ENCODE results near the gene SCUBE1.

SCUBE1 gene

DNA sequence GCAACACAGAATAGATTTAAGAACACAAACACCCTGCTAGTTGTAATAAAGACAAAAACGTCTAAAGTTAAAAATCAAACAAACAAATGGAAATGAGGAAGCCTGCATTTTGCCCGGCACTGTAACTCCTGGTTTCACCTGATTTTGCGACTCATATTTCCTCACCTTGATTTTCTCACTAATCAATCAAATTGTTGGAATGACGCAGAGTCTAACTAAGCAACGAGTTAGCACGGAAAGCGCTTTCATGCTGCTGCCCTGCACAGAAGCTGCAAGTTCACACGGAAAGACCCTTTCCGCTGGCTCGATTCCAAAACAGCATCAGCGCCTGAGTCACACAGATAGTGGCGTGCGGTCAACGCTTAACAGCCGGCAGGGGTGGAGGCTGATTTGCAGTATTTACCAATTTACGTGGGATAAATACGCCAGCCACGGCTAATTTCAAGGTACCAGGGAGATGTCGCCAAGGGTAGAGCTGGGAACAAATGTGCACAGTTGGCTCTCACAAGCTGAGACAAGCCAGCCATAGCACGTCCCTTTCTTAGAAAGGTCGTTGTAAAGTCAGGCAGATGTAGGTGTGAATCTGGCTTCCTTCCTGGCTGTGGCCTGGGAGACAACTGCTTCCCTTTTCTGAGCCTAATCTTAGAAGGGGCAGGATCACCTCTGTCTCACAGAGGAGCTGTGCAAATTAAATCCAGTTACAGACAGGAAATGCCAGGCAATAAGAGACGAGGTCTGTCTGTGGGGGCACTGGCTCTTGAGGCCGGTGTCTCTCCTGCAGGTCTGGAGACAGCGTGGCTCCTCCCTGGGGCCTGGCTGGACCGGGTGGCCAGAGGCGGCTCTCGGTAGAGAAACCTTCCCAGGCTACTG, 79.3 kb downstream of the SCUBE1 start:
- DNase-seq (ENCODE audit: extremely low read depth in 1 of 2, low read depth in 1 of 2), result peak; percentile 72 to 86

- peak; percentile 4 to 5 for DNase-seq (ENCODE audit: extremely low read depth in 1 of 2, low read depth in 1 of 2)
Observed at GRCh38 chr22:43262990-43263644, 80.1 kb downstream of the SCUBE1 start.

- no peak for DNase-seq (ENCODE audit: extremely low read depth in 1 of 2, low read depth in 1 of 2)
Observed at GRCh38 chr22:43260331-43261231, 82.6 kb downstream of the SCUBE1 start.

GRCh38 chr22:43257961-43258360, 85.2 kb downstream of the SCUBE1 start:
- no peak for DNase-seq (ENCODE audit: extremely low read depth in 1 of 2, low read depth in 1 of 2)

- DNase-seq (ENCODE audit: extremely low read depth in 1 of 2, low read depth in 1 of 2), result no peak
Observed at GRCh38 chr22:43257549-43257948, 85.6 kb downstream of the SCUBE1 start.

DNA sequence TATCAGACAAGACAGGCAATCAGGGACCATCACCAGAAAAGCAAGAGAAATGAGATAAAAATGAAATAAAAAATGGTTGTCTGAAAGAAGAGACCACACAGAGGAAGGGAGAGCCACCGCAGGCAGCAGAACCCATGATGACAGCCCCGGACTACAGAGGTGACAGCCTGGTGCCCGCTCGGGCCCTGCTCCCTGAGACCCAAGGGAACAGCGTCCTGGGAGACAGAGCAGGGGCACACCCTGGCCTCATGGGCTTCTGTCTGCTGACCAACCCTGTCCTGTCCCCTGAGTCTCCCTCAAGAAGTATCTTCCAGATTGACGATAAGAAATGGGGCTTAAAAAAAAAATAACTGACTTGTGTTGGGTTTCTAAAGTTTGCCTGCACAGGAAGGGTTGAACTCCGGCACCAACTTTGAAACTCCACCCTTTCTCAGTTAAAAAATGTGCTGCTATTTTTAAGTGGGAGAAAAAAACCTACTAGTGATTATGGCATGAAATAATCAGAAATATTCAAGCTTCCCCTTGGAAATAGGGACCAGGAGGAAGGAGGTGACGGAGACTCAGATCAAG, 86.1 kb downstream of the SCUBE1 start:
- DNase-seq (ENCODE audit: extremely low read depth in 1 of 2, low read depth in 1 of 2), result no peak

DNA sequence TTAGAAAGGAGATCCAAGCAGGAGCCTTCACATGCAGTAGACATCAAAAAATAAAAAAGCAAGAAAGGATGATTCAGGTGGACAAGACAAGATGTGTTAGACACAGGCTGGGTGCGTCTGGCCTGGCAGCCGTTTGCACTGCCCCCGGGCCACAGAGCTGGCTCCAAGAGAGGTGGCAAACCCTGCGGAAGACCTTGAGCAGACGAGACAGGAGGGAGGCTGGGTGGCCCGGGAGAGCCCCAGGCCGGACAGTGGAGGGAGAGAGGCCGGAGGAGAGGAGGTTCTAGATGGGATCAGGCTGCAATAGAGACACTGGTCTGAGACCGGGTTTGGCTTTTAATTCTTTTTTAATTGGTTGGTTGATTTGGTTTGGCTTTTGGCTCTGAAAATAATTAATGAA, 86.6 kb downstream of the SCUBE1 start:
- DNase-seq (ENCODE audit: extremely low read depth in 1 of 2, low read depth in 1 of 2), result no peak

DNA sequence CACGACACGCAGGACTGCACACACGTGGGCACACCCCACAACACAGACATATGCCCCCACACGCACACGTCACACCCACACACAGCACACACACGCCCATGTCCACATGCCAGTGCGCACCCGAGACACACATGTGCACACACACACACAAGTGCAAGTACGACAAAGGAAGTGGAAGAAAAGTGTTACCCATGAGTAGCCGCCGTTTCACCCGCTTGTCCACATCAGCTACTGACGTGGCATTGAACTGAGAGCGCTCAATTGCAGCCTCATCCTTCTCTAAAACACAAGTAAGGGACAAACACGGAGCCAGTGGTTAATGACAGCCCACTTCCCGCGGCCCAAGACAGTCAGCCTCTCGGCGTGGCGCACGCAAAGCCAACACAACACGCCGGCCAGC, 87.9 kb downstream of the SCUBE1 start:
- DNase-seq (ENCODE audit: extremely low read depth in 1 of 2, low read depth in 1 of 2), result no peak

DNA sequence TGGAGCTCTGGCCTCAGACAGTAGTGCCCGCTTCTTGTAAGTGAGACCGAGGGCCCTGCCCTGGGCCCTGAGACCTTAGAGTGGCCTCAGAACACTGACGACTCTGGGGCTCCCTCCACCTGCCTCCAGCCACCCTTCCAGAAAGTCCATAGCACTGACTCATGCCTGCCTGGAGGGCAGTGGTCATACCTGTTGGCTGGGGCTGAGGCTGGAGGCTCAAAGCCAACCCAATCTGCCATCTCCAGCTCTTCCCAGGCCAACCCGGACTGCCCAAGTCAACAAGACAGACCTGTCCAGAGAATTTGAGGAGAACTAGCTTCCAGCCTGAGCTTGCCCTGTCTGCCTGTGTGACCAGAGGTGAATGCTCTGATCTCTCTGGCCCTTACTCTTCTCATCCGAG, 89.3 kb downstream of the SCUBE1 start:
- DNase-seq (ENCODE audit: extremely low read depth in 1 of 2, low read depth in 1 of 2), result no peak

DNA sequence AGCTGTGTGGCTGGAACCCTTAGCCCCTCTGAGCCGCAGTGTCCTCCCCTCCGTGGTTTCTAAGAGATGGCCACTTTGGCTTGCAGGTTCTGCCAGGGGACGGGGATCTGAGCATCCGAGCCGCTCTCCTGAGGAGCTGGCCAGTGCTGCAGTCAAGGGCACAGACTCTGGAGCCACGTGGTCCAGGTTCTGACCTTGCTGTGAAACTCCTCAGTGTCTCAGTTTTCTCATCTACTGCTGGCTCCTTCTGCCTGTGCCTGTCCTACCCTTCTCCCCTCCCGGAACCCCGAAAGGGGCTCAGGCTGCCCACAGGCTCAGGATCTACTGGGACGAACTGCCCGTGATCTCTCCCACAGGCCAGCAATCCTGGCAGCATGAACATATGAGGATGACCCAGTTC, 90.9 kb downstream of the SCUBE1 start:
- no peak for DNase-seq (ENCODE audit: extremely low read depth in 1 of 2, low read depth in 1 of 2)

- no peak for DNase-seq (ENCODE audit: extremely low read depth in 1 of 2, low read depth in 1 of 2)
Observed at GRCh38 chr22:43249789-43250471, 93.2 kb downstream of the SCUBE1 start.

DNA sequence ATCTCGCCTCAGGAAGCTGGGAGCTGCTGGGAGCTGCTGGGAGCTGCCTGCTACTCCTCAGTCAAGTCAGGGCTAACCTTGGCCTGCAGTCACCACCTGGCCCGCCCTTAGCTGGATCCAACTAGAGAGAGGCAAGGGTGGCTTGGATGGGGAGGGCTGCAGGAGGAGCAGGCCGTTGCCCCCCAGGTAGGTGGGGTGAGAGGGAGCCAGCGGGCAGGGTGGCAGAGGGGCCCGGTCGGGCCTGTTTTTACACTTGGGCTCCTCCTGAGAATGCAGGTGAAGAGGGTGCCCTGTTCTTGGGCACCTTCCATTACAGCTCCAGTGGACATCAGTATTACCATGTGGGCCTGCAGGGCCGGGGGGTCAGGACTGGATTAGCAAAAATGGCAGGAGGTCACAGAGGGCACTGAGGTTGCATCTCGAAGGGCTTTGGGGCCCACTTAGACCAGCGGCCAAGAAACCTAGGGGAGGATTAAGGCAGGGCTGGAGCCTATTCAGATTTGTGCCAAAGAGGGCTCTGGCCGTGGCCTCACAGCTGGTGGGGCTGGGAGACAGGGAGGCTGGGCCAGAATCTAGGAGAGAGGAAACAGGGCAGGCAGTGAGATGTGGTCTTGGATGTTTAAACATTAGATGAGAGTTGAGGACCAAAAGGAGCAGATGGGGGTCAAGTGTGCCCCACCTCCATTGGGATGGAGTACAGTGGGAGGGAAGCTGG, 95.5 kb downstream of the SCUBE1 start:
- no peak for DNase-seq (ENCODE audit: extremely low read depth in 1 of 2, low read depth in 1 of 2)

- no peak for DNase-seq (ENCODE audit: extremely low read depth in 1 of 2, low read depth in 1 of 2)
Observed at GRCh38 chr22:43246188-43246587, 97.0 kb downstream of the SCUBE1 start.

- DNase-seq (ENCODE audit: extremely low read depth in 1 of 2, low read depth in 1 of 2), result no peak
Observed at GRCh38 chr22:43245717-43246116, 97.5 kb downstream of the SCUBE1 start.

GRCh38 chr22:43244803-43245527, 98.2 kb downstream of the SCUBE1 start:
- DNase-seq (ENCODE audit: extremely low read depth in 1 of 2, low read depth in 1 of 2), result no peak

GRCh38 chr22:43244402-43244801, 98.8 kb downstream of the SCUBE1 start:
- no peak for DNase-seq (ENCODE audit: extremely low read depth in 1 of 2, low read depth in 1 of 2)

- DNase-seq (ENCODE audit: extremely low read depth in 1 of 2, low read depth in 1 of 2), result no peak
Observed at GRCh38 chr22:43243324-43243723, 99.8 kb downstream of the SCUBE1 start.

- DNase-seq (ENCODE audit: extremely low read depth in 1 of 2, low read depth in 1 of 2), result no peak
Observed at GRCh38 chr22:43242627-43243026, 100.5 kb downstream of the SCUBE1 start.

Measured in stimulated activated CD8-positive, alpha-beta memory T cell treated with anti-CD3 and anti-CD28 coated beads, Interleukin-7, amount 100 ng/mL, for 48 hours (primary cell).